K562 (cell line): Measurements from ENCODE around the gene GPR107. TPM values are rescaled to one million over a fixed set of nuclear protein-coding genes. Genes with fewer than 3 reads are reported as not detected.

Experiments used
- BHLHE40 ChIP-seq: IDR thresholded peaks from 2 replicates; pipeline ENCODE4 v1.6.1; 2011; ENCODE audit warnings: low read length, improper control_type of control experiment
- CREBBP ChIP-seq: IDR thresholded peaks from one replicate; pipeline ENCODE4 v1.6.1; 2012; ENCODE audit warnings: low read depth, mild to moderate bottlenecking, control low read depth, inconsistent platforms, low read length
- ETV1 ChIP-seq: fragments of 450-650 bp; conservative IDR thresholded peaks from 2 replicates; pipeline ENCODE4 v1.6.1; 2016; ENCODE audit warnings: missing genetic modification characterization, control low read depth, low read depth, missing compliant biosample characterization
- IRF2 ChIP-seq: sonication (generic); formaldehyde crosslinking; IDR thresholded peaks from 2 replicates; pipeline ENCODE4 v1.8.1; 2022; ENCODE audit warnings: mild to moderate bottlenecking, missing genetic modification reagents
- LCOR ChIP-seq: sonication (generic); formaldehyde crosslinking; IDR thresholded peaks from 2 replicates; pipeline ENCODE4 v1.8.0; 2022; ENCODE audit warnings: mild to moderate bottlenecking, missing genetic modification reagents
- MAFF ChIP-seq: IDR thresholded peaks from 2 replicates; pipeline ENCODE4 v1.6.1; 2012; ENCODE audit warnings: low read length, improper control_type of control experiment
- MLX ChIP-seq, 2 experiments: fragments of 450-650 bp in 1 of 2; sonication (generic) in 1 of 2; formaldehyde crosslinking; conservative IDR thresholded peaks; 2 replicates each; pipeline versions ENCODE4 v1.4.0 to v1.8.1; 2020 to 2022; ENCODE audit warnings: mild to moderate bottlenecking in 1 of 2, missing genetic modification reagents in 1 of 2
- NFE2 ChIP-seq: IDR thresholded peaks from 2 replicates; pipeline ENCODE4 v1.6.1; 2014; ENCODE audit warnings: antibody characterized with exemption, low read depth
- PTRF ChIP-seq: fragments of 450-650 bp; IDR thresholded peaks from 2 replicates; pipeline ENCODE4 v1.6.1; 2016; ENCODE audit warnings: mild to moderate bottlenecking, missing genetic modification characterization, missing compliant biosample characterization
- SRSF9 ChIP-seq: fragments of 200-400 bp; formaldehyde crosslinking; IDR thresholded peaks from 2 replicates; pipeline ENCODE4 v1.6.1; 2017; ENCODE audit warnings: low read depth, low read length, borderline replicate concordance
- TAF9B ChIP-seq: fragments of 450-650 bp; IDR thresholded peaks from 2 replicates; pipeline ENCODE4 v1.6.1; 2018; ENCODE audit warnings: mild to moderate bottlenecking; ENCODE audit not compliant: partially characterized antibody
- TEAD2 ChIP-seq: fragments of 450-650 bp; IDR thresholded peaks from 2 replicates; pipeline ENCODE4 v1.6.1; 2016; ENCODE audit warnings: missing genetic modification characterization, control low read depth, missing compliant biosample characterization
- U2AF2 ChIP-seq: fragments of 200-400 bp; formaldehyde crosslinking; optimal IDR thresholded peaks from 2 replicates; pipeline ENCODE3; 2017; ENCODE audit warnings: low read depth, mild to moderate bottlenecking, low read length
- ZBTB5 ChIP-seq: fragments of 450-650 bp; IDR thresholded peaks from 2 replicates; pipeline ENCODE4 v1.6.1; 2017; ENCODE audit warnings: antibody characterized with exemption
- ZMIZ1 ChIP-seq, 2 experiments: fragments of 150-350 bp in 1 of 2; IDR thresholded peaks; 2 replicates each; pipeline ENCODE4 v1.6.1; 2012 to 2016; ENCODE audit warnings: low read depth in 2 of 2, low read length in 2 of 2, mild to moderate bottlenecking in 1 of 2, moderate library complexity in 1 of 2
- ZNF212 ChIP-seq: fragments of 450-650 bp; formaldehyde crosslinking; IDR thresholded peaks from 2 replicates; pipeline ENCODE4 v1.4.0; 2020; ENCODE audit warnings: mild to moderate bottlenecking
- ZNF280A ChIP-seq: fragments of 450-650 bp; IDR thresholded peaks from 2 replicates; pipeline ENCODE4 v1.6.1; 2018; ENCODE audit warnings: mild to moderate bottlenecking, low read depth; ENCODE audit not compliant: partially characterized antibody
- ZNF445 ChIP-seq: fragments of 250-450 bp; sonication (Bioruptor Pico); IDR thresholded peaks from 2 replicates; pipeline ENCODE4 v1.4.0; 2020; ENCODE audit warnings: low read depth, mild to moderate bottlenecking, moderate library complexity
- ZNF695 ChIP-seq: fragments of 450-650 bp; formaldehyde crosslinking; IDR thresholded peaks from 2 replicates; pipeline ENCODE4 v1.4.0; 2020; ENCODE audit warnings: mild to moderate bottlenecking, moderate library complexity
- polyA plus RNA-seq, 8 experiments: library from polyadenylated mRNA; depleted of rRNA in 4 of 8; stranded (reverse) in 5 of 8; unstranded in 3 of 8; fragments of >200 nt; fragmentation: Nextera tagmentation in 2 of 8; fragmentation: Illumina TruSeq in 1 of 8; extraction: Ambion mirVana in 2 of 8; extraction: Trizol in 1 of 8; gene quantifications; 2 replicates each; pipeline versions ENCODE4 v1.2.1 to v1.2.3, GENCODE V29; 2011 to 2014; ENCODE audit warnings: inconsistent platforms in 1 of 8, missing spikeins in 1 of 8
- total RNA-seq, 7 experiments: library from RNA; depleted of rRNA in 6 of 7; stranded (reverse); fragments of >200 nt in 6 of 7; fragmentation: Illumina TruSeq in 2 of 7; extraction: Trizol in 2 of 7; gene quantifications; 2 replicates each; pipeline versions ENCODE4 v1.2.1 to v1.2.3, GENCODE V29; 2011 to 2021; ENCODE audit warnings: low replicate concordance in 1 of 7
- TF ChIP-seq, protein P1 (sequence below): fragments of 450-650 bp; formaldehyde crosslinking; IDR thresholded peaks from 2 replicates; pipeline ENCODE4 v1.4.0; 2020; ENCODE audit warnings: mild to moderate bottlenecking, moderate library complexity

Gene GPR107
- total and polyA plus RNA-seq, 9 of the 15 experiments (the other 6 are each of a cell fraction or from before 2014, with no cell fraction given): 3.2 to 34.6 (median 14.4) TPM

- peak; percentile 90 for TF ChIP-seq ZNF445 (CRISPR knock-in tag)
- peak; percentile 95 for TF ChIP-seq PTRF (tag)
- no peak for TF ChIP-seq BHLHE40
- TF ChIP-seq CREBBP: no peak
- no peak for TF ChIP-seq SRSF9
- TF ChIP-seq TEAD2: peak; percentile 90
- TF ChIP-seq NFE2: peak; percentile 61
- TF ChIP-seq ZNF695: peak; percentile 87
- peak; percentile 72 for TF ChIP-seq ETV1
- no peak for TF ChIP-seq ZMIZ1 (IDR thresholded peaks at IDR 0.05; ENCODE audit: low read depth in 2 of 2, low read length in 2 of 2)
- no peak for TF ChIP-seq ZNF280A
- no peak for TF ChIP-seq IRF2 (CRISPR knock-in tag)
- no peak for TF ChIP-seq MLX (CRISPR knock-in tag; conservative IDR thresholded peaks at IDR 0.05)
- TF ChIP-seq LCOR: no peak
- TF ChIP-seq U2AF2: no peak
- 0 out of 2 replicates have a peak, but pooled peaks have one; percentile 65 for TF ChIP-seq ZNF212 (CRISPR knock-in tag)
- no peak for TF ChIP-seq TAF9B
- no peak for TF ChIP-seq MAFF
- no peak for TF ChIP-seq ZBTB5
- TF ChIP-seq, protein P1, sequence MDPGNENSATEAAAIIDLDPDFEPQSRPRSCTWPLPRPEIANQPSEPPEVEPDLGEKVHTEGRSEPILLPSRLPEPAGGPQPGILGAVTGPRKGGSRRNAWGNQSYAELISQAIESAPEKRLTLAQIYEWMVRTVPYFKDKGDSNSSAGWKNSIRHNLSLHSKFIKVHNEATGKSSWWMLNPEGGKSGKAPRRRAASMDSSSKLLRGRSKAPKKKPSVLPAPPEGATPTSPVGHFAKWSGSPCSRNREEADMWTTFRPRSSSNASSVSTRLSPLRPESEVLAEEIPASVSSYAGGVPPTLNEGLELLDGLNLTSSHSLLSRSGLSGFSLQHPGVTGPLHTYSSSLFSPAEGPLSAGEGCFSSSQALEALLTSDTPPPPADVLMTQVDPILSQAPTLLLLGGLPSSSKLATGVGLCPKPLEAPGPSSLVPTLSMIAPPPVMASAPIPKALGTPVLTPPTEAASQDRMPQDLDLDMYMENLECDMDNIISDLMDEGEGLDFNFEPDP (CRISPR knock-in tag): peak; percentile 95
These were observed 97.2 kb downstream of the GPR107 start (continued) for GRCh38 chr9:130150779-130151382.
